GM15510 (cell line): Measurements from ENCODE around the gene HTR4.

ENCODE experiments used
- POLR2A ChIP-seq: IDR thresholded peaks from 3 replicates; pipeline ENCODE4 v1.6.1; 2011; ENCODE audit warnings: borderline replicate concordance; ENCODE audit not compliant: insufficient read length; ENCODE audit errors: extremely low read depth

Gene HTR4

DNA sequence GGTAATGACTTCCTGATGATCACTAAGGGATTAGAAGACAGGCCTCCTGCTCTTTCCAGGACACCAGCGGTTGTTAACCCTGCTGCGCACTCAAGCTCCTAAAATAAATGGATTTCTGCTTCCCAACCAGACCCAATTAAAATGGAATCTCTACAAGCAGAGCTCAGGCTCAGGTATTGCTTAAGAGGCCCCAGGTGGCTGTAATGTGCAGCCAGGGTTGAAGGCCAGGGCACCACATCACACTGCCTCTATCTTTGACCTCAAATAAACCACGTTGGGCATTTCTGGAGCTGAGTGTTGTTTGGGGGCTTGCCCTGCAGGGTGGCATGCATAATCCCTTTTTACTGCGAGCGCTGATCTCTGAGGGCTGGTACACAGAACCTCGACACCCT lies 162.5 kb downstream of the HTR4 start:
- no peak for TF ChIP-seq POLR2A

DNA sequence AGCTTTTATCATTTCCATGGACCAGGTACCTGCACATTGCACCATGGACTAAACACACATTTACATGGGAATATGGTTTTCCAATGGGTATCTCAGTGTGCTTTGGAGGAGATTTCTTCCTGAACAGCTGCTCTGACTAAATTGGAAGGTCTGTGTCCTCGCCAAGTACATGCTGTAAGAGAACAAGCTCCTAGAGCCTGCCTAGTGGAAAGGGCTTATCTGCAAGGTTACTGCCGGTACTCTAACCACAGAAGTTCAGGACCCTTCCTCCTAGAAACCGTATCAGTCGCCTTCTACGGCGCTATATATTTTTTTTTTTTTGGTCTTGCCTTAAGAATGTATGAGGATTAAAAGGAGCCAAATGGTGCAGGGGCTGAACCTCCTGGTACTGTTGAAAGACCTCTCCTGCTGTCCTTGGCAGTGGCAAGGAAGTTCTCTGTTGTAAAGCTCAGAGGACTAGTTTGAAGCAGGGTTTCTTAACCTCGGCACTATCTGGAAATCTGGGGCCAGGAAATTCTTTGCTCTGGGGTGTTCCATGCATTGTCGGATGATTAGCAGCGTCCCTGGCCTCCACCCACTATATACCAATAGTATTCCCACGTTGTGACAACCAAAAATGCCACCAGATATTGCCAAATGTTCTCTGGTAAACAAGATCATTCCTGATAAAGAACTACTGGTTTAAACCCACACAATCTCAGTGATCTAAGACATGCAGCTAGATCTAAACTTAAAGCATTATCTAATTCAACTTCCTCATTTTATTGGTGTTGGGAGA lies 163.1 kb downstream of the HTR4 start:
- no peak for TF ChIP-seq POLR2A

DNA sequence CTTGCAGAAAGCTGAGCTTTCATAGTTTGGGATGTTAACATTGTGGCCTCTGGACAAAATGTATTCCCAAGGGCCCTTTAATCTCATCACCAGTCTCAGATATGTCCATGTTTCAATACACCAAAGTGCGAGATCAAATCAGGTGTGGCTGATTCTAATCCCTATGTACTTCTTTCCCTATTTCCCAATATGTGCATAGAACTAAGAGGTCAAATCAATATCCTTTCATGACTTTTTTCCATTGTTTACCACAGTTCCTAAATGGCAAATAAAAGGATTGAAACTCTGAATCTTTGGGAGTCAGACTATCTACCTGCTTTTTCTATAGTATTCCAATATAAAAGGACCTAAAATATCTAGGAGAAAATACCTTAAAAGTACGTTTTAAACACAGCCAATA lies 165.6 kb downstream of the HTR4 start:
- no peak for TF ChIP-seq POLR2A

DNA sequence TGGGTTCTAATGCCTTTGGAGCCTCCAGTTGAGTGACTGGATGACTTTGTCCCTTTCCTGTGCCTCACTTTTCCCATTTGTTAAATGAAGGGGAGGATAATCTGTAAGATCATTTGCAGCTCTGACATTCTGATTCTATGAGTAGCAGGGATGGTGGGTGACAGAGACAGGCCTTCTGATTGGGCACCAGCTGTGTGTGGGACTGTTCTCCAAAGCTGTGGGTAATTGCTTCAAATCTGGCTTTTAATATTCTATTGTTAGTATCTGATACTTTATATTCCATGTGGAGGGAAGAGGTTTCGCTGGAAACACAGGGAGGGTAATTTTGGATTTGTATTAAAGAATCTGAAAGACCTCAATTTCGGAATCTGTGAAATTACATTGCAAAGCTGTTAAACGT lies 167.9 kb downstream of the HTR4 start:
- no peak for TF ChIP-seq POLR2A

DNA sequence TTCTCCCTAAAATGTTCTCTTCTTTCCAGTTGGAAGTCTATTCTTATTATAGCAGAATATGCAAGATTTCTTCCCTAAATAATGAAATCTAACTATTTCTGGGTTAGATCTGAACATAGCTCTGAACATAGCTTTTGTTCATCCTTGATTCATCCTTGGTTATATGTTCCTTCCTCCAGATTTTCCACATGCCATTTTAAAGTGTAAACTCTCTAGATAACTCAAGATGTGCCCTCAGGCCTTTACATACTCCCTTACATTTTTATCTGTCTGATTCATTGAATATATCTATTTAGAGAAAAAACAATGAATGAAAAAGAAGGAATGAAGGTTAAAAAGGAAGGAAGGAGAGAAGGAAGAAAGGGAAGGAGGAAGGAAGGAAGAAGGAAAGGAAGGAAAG lies 169.7 kb downstream of the HTR4 start:
- TF ChIP-seq POLR2A = no peak

DNA sequence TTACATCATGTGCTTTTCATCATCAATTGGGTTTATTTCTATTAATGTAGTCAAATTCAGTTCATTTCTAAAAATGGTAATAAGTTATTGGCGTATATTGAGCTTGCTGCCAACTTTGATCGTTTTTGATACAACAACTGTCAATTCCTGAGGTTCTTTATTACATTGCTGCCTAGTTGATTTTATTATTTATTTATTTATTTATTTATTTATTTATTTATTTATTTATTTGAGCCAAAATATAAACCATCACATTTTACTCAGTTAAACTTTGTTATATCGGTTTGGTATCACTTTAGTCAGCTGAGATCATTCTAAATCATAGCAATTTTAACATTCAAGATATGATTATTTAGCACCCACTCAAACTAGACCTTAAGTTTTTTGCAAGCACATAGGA lies 170.6 kb downstream of the HTR4 start:
- TF ChIP-seq POLR2A = no peak

DNA sequence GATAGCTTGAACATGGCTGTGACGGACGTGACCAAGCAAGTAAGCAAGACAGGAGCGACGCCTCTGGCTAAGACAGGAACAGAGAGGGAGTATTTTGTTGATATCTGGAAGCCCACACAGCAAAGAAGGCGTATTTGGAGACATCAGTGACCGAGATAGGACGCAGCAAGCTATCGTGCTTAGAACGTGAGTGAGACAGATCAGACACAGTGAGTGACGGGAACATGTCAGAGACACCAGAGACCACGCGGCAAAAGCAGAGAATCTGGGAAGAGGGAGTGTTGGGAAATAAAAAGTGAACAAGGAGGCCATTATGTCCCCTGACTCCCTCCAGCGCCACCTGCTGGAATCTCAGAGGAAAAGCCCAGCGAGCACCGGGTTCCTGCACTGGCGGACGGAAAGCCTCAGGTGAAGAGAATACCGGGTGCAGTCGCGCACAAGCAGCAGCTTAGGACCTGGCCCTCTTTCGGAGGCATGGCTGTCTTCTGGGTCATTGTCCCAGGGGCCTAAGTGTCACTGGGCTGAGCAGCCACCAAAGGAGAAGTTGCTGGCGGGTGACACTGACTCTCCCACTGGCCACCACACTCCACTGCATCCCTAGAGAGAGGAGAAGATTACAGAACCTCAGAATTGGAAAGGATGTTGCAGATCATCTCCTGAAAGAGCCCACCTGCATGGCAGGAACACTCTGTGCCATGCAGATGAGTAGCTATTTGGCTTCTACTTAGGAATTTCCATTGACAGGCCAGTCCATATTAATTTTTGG lies 171.4 kb downstream of the HTR4 start:
- no peak for TF ChIP-seq POLR2A

DNA sequence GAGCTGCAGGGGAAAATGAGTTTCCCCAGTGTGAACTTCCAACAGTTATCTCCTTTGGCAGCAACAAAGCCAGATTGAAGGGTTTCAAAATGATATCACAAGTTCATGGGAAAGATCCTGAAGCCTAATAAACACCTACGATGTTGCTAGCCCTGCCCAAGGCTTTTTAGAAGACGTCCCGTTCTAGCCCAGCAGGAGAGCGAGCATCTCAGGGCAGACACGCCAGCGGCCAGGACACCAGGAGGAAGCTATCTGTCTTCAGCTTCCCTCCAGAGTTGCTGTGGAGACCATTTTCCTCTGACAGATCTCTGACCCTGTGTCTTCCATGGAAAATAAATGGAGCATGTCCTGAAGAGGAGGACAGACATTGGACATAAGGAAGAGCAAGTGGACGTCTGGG lies 172.1 kb downstream of the HTR4 start:
- no peak for TF ChIP-seq POLR2A

DNA sequence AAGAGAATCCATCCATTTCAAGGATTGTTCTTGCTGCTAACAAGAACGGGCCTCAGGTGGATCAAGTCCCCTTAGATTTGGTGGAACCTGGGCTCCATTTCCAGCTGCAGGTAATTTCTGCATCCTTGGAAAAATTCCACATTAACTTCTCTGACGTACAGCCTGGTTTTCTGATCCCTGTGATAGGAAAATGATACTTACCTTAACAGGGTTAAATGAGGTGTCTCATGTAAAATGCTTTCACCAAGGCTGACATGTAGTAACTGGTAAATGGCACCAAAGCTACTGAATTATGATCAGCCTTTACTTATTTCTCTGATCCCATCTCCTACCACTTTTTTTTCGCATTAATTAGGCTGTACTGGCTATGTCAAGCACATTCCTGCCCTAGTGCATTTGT lies 176.9 kb downstream of the HTR4 start:
- TF ChIP-seq POLR2A = no peak

DNA sequence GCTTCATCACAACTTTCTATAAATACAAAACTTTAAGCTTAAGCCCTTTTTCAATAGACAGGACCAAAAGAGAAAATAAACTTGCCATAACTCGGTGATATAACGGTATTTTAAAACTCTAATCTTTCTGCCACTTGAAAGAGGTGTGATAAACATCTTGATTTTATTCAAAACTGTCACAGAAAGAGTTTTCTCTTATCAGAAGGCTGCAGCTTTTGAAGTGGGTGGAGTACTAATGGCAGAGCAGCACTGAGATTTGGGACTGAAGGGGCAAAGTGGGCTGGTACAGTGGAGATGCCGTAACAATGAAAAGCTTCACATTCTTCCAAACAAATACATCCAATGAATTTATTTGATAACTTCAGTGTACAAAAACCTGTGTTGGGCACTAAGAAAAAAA lies 178.0 kb downstream of the HTR4 start:
- TF ChIP-seq POLR2A = no peak

DNA sequence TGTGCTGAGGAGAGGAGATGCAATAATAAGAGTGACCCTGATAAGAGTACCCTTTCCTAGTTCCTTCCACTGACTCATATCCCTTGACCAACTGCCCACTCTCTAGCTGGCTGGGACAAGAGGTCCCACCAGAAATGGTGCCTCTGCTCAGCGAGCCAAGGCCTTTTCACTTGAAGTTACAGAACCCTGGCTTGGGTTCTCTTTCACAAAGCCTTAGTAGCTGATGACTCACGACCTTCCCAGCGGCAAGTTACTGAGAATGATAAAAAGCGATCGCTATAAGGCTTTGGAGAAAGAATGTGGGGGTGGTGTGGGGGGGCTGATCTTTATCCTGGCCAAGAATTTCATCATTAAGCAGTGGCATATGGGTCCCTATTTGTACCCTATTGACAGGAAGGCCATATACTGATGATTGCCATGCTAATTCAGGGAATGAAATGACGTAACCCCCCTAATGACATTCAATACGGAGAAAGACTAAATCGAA lies 180.3 kb downstream of the HTR4 start:
- TF ChIP-seq POLR2A = no peak

DNA sequence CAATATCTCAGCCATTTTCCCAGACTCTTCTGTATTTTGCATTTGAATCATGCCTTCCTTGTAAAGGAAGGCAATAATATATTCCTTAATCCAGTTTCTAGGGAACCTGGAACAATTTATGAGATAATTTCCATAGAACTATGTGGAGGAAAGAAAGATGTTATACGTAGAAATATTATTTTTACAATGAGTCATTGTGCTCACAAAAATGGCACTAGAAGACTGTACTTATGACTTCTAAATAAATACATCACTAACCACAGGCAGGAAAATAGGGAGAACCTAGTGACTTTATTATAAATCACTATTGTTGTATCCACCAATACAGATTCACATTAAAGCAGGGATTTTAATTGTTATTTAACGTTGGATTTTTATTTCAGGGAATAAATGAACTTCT lies 182.9 kb downstream of the HTR4 start:
- TF ChIP-seq POLR2A = no peak

DNA sequence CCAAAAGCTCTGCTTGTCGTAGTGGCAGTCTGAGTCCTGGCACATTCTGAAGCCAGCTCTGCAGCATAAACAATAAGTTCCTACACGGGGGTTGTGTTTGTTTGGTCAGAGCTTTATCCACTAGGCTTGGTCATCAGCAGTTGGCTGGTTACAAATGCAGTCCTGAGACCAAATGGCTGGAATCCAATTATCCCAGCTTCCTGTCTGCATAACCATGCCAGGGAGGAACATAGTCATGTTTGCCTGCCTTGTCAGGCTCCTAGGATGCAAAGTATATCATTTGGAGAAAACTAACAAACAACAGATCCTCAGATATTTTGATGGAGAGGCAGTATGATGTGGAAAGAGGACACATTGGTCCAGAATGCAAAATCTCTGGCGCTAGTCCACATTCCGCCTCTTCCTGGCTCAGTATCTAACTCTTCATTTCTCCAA lies 184.8 kb downstream of the HTR4 start:
- TF ChIP-seq POLR2A = no peak

DNA sequence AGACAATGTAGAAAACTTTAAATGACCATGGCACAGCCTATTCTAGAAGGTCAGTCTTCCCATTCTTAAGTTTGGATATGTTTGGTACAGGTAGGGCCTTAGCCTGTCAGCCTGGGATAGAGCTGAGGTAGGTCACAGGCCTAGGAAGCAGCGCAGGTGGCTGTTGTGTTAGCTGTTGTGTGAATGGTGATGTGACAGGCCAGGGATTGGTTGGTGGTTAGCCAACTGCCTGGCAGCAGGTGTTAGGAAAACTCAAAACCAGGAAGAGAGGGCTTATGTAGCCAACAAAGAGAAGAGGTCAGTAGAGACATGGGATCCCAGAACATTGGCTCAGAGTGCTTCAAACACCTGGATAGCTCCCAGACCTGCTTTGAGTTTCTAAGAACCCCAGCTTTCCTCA lies 186.4 kb downstream of the HTR4 start:
- TF ChIP-seq POLR2A = no peak

DNA sequence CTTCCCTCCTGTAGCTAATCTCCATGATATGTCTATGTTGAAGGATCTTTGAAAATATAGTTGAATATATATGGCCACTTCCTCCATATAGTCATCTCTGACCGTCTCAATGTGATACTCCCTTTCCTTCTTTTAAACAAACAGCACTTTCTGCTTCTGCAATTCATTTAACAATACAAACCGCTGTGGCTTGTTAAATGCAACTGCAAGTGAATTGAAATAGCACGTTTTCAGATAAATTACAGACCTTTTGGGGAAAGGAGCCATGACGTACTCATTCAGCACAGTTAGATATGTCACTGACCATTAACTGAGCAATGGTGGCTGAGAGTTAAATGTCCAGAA lies 188.1 kb downstream of the HTR4 start:
- no peak for TF ChIP-seq POLR2A
